Loucy (cell line): ENCODE measurements around the gene ZBED4.

Experiments
- H2AFZ ChIP-seq: fragments of 200-600 bp; sonication (generic); 2 replicates; pipeline ENCODE4 v1.6.0; 2016; ENCODE audit warnings: antibody characterized with exemption, mild to moderate bottlenecking, low read length, moderate library complexity
- H3F3A ChIP-seq: fragments of 200-600 bp; 2 replicates; pipeline ENCODE4 v1.6.0; 2016; ENCODE audit warnings: antibody characterized with exemption, low read depth, mild to moderate bottlenecking
- H3K27me3 ChIP-seq: fragments of 200-600 bp; sonication (generic); 2 replicates; pipeline ENCODE4 v1.6.1; 2014; ENCODE audit warnings: low read length, mild to moderate bottlenecking; ENCODE audit not compliant: insufficient read depth, poor library complexity, severe bottlenecking
- H3K36me3 ChIP-seq: fragments of 200-600 bp; sonication (generic); 2 replicates; pipeline ENCODE4 v1.6.1; 2016; ENCODE audit warnings: low read length; ENCODE audit not compliant: insufficient read depth
- H3K4me1 ChIP-seq: fragments of 200-600 bp; sonication (generic); 2 replicates; pipeline ENCODE4 v1.5.1; 2014; ENCODE audit warnings: low read length, mild to moderate bottlenecking; ENCODE audit not compliant: insufficient read depth, poor library complexity, severe bottlenecking
- H3K4me2 ChIP-seq: fragments of 200-600 bp; sonication (generic); 2 replicates; pipeline ENCODE4 v1.6.0; 2014; ENCODE audit warnings: antibody characterized with exemption, low read length, low read depth, mild to moderate bottlenecking; ENCODE audit not compliant: poor library complexity, severe bottlenecking
- H3K4me3 ChIP-seq: fragments of 200-600 bp; sonication (generic); 2 replicates; pipeline ENCODE4 v1.5.1; 2014; ENCODE audit warnings: low read length, mild to moderate bottlenecking, mixed read lengths; ENCODE audit not compliant: poor library complexity, severe bottlenecking
- H3K79me2 ChIP-seq: fragments of 200-600 bp; sonication (generic); 2 replicates; pipeline ENCODE4 v1.6.1; 2014; ENCODE audit warnings: low read length; ENCODE audit not compliant: insufficient read depth
- H3K9ac ChIP-seq: fragments of 200-600 bp; sonication (generic); 2 replicates; pipeline ENCODE4 v1.6.0; 2014; ENCODE audit warnings: mild to moderate bottlenecking, low read depth, low read length, moderate library complexity; ENCODE audit not compliant: poor library complexity, severe bottlenecking
- H3K9me2 ChIP-seq: fragments of 200-600 bp; sonication (generic); replicated peaks from 2 replicates; pipeline ENCODE4 v1.6.1; 2016; ENCODE audit warnings: low read depth, low read length, mixed read lengths
- H3K9me3 ChIP-seq: fragments of 200-600 bp; sonication (generic); 2 replicates; pipeline ENCODE4 v1.6.1; 2014; ENCODE audit warnings: mild to moderate bottlenecking, antibody characterized with exemption, low read length, low read depth; ENCODE audit not compliant: insufficient read depth
- H4K20me1 ChIP-seq: fragments of 200-600 bp; sonication (generic); 2 replicates; pipeline ENCODE4 v1.6.0; 2014; ENCODE audit warnings: antibody characterized with exemption, low read length, mild to moderate bottlenecking; ENCODE audit not compliant: insufficient read depth, poor library complexity, severe bottlenecking
- CTCF ChIP-seq: fragments of 200-600 bp; sonication (generic); conservative IDR thresholded peaks from 2 replicates; pipeline ENCODE4 v1.5.1; 2014; ENCODE audit warnings: mild to moderate bottlenecking, antibody characterized with exemption, low read length
- EZH2phosphoT487 ChIP-seq: fragments of 200-600 bp; IDR thresholded peaks from 2 replicates; pipeline ENCODE4 v1.6.1; 2018; ENCODE audit warnings: antibody characterized with exemption, mild to moderate bottlenecking, moderate library complexity, borderline replicate concordance

ZBED4 gene

GRCh38 chr22:49812838-49813237, 40.8 kb upstream of the ZBED4 start:
- H3K4me1 ChIP-seq, result peaks cover 56% of the 10 kb centered on the region
- H3F3A ChIP-seq, result no peaks in the 10 kb centered on the region; the same call in 1 of the 2 replicates
- no peak overlapping the region for H3K9ac ChIP-seq
- H3K4me2 ChIP-seq, result peak overlapping the region; percentile 29
- peaks cover 68% of the 10 kb centered on the region for H3K36me3 ChIP-seq
- no peaks in the 10 kb centered on the region for H3K27me3 ChIP-seq
- H3K4me3 ChIP-seq, result no peak overlapping the region
- peaks cover 100% of the 10 kb centered on the region for H3K79me2 ChIP-seq
- TF ChIP-seq EZH2phosphoT487, result no peak
- no peak for TF ChIP-seq CTCF
- no peaks in the 10 kb centered on the region for H3K9me2 ChIP-seq
- no peaks in the 10 kb centered on the region for H3K9me3 ChIP-seq
- no peak overlapping the region for H2AFZ ChIP-seq
- peaks cover 95% of the 10 kb centered on the region for H4K20me1 ChIP-seq

- Histone ChIP-seq H2AFZ (no peak overlapping the region), H3K36me3 (peaks cover 71% of the 10 kb centered on the region)
- no peak for TF ChIP-seq CTCF
- no peak for TF ChIP-seq EZH2phosphoT487
These were observed 39.4 kb upstream of the ZBED4 start for GRCh38 chr22:49814164-49814686.

GRCh38 chr22:49814856-49815255, 38.8 kb upstream of the ZBED4 start:
- no peak overlapping the region for H2AFZ ChIP-seq
- no peaks in the 10 kb centered on the region; the same call in 1 of the 2 replicates for H3F3A ChIP-seq
- no peaks in the 10 kb centered on the region for H3K27me3 ChIP-seq
- H3K9me3 ChIP-seq, result no peaks in the 10 kb centered on the region
- H3K4me1 ChIP-seq, result peaks cover 52% of the 10 kb centered on the region
- H3K9me2 ChIP-seq, result no peaks in the 10 kb centered on the region
- H4K20me1 ChIP-seq, result peaks cover 98% of the 10 kb centered on the region
- H3K4me2 ChIP-seq, result peak overlapping the region; percentile 38
- TF ChIP-seq EZH2phosphoT487 (no peak), CTCF (no peak)
- H3K4me3 ChIP-seq, result no peak overlapping the region
- H3K36me3 ChIP-seq, result peaks cover 67% of the 10 kb centered on the region
- H3K9ac ChIP-seq, result no peak overlapping the region
- H3K79me2 ChIP-seq, result peaks cover 100% of the 10 kb centered on the region

More at GRCh38 chr22:49814164-49814686, 39.4 kb upstream of the ZBED4 start:
- Histone ChIP-seq H3K9me3 (no peaks in the 10 kb centered on the region), H3K4me3 (no peak overlapping the region), H3K27me3 (no peaks in the 10 kb centered on the region), H3K79me2 (peaks cover 100% of the 10 kb centered on the region), H4K20me1 (peaks cover 97% of the 10 kb centered on the region), H3K9me2 (no peaks in the 10 kb centered on the region), H3K9ac (no peak overlapping the region), H3K4me1 (peaks cover 56% of the 10 kb centered on the region), H3K4me2 (peak overlapping the region; percentile 38), H3F3A (no peaks in the 10 kb centered on the region; the same call in 1 of the 2 replicates)
